Activated CD8-positive, alpha-beta memory T cell treated with anti-CD3 and anti-CD28 coated beads, Interleukin-2, amount 10 ng/mL, durations not matched to agents 7 days and 5 days (primary cell): ENCODE measurements around the gene SRGAP2C. TPM values are rescaled to one million over a fixed set of nuclear protein-coding genes. Genes with fewer than 3 reads are reported as not detected.
A peak's percentile ranks its signal among the peaks of the same experiment; 100 is the strongest.
"Not testable (repeated sequence)": the region's sequence is repeated elsewhere in the genome, so short reads cannot be mapped to it uniquely, and the experiment has no call there.

ENCODE experiments used
- ATAC-seq: fragments of 150-1000 bp; cut with Tn5 transposase; one replicate; pipeline ENCODE4 v1.10.0; 2021; ENCODE audit warnings: moderate library complexity
- CTCF ChIA-PET: fragments of 350-600 bp; sonication (Branson Sonifier 250); formaldehyde crosslinking; loops from one replicate; lab custom pipeline; 2021; ENCODE audit warnings: antibody characterized with exemption; lab: Charles Lee
- DNase-seq: peaks from one replicate; pipeline ENCODE4 v3.0.0-alpha.2; 2020
- H3K27ac Mint-ChIP-seq: one replicate; pipeline ENCODE4 v1.8.0; 2021; ENCODE audit warnings: mild to moderate bottlenecking, mixed read lengths
- H3K27me3 Mint-ChIP-seq: one replicate; pipeline ENCODE4 v1.8.0; 2021; ENCODE audit warnings: mixed read lengths
- H3K36me3 Mint-ChIP-seq: one replicate; pipeline ENCODE4 v1.8.0; 2021; ENCODE audit warnings: mild to moderate bottlenecking, mixed read lengths
- H3K4me1 Mint-ChIP-seq: one replicate; pipeline ENCODE4 v1.8.0; 2021; ENCODE audit warnings: mixed read lengths
- H3K4me3 Mint-ChIP-seq: one replicate; pipeline ENCODE4 v1.8.0; 2021; ENCODE audit warnings: mild to moderate bottlenecking, moderate library complexity, mixed read lengths
- H3K9me3 Mint-ChIP-seq: one replicate; pipeline ENCODE4 v1.8.0; 2022; ENCODE audit warnings: low read depth, mixed read lengths
- total RNA-seq, 2 experiments: library from RNA; stranded (reverse); gene quantifications; one replicate each; pipeline ENCODE4 v1.2.3, GENCODE V29; 2021

SRGAP2C gene
- total RNA-seq, 2 experiments from 2014 or later = 37.1 to 40.9 TPM

GRCh38 chr1:121324726-121325125 is 140.0 kb downstream of the SRGAP2C start:
- CTCF ChIA-PET, H3K27ac Mint-ChIP-seq, DNase-seq, H3K36me3 Mint-ChIP-seq, H3K4me3 Mint-ChIP-seq, H3K27me3 Mint-ChIP-seq, ATAC-seq, H3K4me1 Mint-ChIP-seq, H3K9me3 Mint-ChIP-seq: not testable (repeated sequence)

GRCh38 chr1:121332141-121332540 is 147.4 kb downstream of the SRGAP2C start:
- H3K27ac Mint-ChIP-seq, H3K4me3 Mint-ChIP-seq, H3K27me3 Mint-ChIP-seq, H3K9me3 Mint-ChIP-seq, DNase-seq, CTCF ChIA-PET, H3K36me3 Mint-ChIP-seq, H3K4me1 Mint-ChIP-seq: not testable (repeated sequence)
- peak; percentile 64 for ATAC-seq

DNA sequence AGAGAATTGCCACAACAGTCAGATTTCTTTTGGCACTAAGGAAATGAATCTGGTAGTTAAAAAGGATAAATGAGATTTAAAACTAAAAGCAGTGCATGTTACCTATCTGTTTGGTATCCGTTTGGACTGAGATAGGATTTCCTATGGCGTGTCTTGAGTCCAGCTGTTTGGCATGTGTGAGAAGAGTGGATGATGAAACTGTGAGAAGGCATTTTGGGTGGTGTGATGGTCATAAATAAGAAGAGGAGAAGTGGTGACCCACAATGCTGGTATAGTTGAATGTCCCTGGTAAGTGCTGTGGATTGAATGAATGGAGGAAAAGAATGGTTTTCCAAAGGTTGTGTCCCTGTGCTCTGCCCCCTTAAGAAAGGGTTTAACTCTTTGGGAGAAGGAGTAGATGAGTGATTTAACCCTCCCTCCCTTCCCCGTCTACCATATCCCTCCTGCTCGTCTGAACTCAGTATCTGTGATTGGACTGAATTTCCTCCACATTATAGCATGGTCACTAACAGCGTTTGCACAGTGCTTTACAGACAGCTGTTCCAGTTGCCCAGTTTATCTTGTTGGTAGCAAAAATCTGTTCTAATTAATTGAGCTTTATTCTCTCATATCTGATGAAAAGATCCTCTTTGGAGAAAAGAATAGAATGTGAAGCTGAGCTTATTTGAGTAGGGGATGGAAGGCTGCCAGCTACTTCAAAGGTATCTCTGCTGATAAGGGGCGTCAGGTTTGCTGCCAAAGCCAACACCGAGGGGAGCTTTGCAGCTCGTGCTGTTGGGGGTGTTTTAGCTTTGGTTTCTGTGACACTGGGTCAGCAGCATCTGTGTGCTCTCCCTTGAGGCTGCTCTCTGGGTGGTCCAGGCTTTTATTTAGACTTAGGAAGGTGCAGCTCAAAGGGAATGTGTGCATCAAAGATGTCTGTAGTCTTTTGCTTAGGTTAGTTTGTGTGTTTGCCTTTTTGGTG is 148.1 kb downstream of the SRGAP2C start:
- H3K4me1 Mint-ChIP-seq, H3K36me3 Mint-ChIP-seq, H3K4me3 Mint-ChIP-seq, CTCF ChIA-PET, DNase-seq, H3K9me3 Mint-ChIP-seq, H3K27ac Mint-ChIP-seq, H3K27me3 Mint-ChIP-seq, ATAC-seq: not testable (repeated sequence)

- H3K4me3 Mint-ChIP-seq, H3K9me3 Mint-ChIP-seq, H3K27me3 Mint-ChIP-seq, H3K36me3 Mint-ChIP-seq, CTCF ChIA-PET, H3K4me1 Mint-ChIP-seq, H3K27ac Mint-ChIP-seq, DNase-seq: not testable (repeated sequence)
- peak; percentile 87 for ATAC-seq
These were observed 153.2 kb downstream of the SRGAP2C start for GRCh38 chr1:121337958-121338357.

- DNase-seq, H3K27me3 Mint-ChIP-seq, H3K9me3 Mint-ChIP-seq, H3K27ac Mint-ChIP-seq, CTCF ChIA-PET, H3K4me3 Mint-ChIP-seq, H3K4me1 Mint-ChIP-seq, H3K36me3 Mint-ChIP-seq: not testable (repeated sequence)
- ATAC-seq = peak; percentile 76
These were observed 154.8 kb downstream of the SRGAP2C start for GRCh38 chr1:121339611-121340010.

- ATAC-seq, H3K27me3 Mint-ChIP-seq, H3K9me3 Mint-ChIP-seq, H3K4me3 Mint-ChIP-seq, H3K36me3 Mint-ChIP-seq, H3K27ac Mint-ChIP-seq, DNase-seq, H3K4me1 Mint-ChIP-seq, CTCF ChIA-PET: not testable (repeated sequence)
These were observed 158.6 kb downstream of the SRGAP2C start for GRCh38 chr1:121343311-121343906.

DNA sequence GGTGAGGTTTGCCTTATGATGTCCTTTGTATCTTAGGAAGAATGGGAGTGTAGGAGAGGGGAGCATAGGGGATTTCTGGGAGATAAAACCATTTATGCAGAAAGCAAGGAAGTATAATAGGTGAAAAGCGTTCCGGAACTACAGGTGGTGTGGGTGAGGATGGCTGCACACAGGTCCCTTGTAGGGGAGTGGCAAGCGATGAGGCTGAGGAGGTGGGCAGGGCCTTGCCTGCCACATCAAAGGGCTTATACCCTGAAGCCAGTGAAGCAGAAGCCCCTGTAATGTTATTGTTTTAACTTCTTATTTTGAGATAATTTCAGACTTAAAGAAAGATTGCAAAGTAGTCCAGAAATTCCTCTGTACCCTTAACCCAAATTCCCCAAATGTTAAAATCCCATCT is 159.6 kb downstream of the SRGAP2C start:
- H3K27ac Mint-ChIP-seq, CTCF ChIA-PET, H3K27me3 Mint-ChIP-seq, H3K36me3 Mint-ChIP-seq, H3K4me1 Mint-ChIP-seq, H3K9me3 Mint-ChIP-seq, ATAC-seq, H3K4me3 Mint-ChIP-seq, DNase-seq: not testable (repeated sequence)

DNA sequence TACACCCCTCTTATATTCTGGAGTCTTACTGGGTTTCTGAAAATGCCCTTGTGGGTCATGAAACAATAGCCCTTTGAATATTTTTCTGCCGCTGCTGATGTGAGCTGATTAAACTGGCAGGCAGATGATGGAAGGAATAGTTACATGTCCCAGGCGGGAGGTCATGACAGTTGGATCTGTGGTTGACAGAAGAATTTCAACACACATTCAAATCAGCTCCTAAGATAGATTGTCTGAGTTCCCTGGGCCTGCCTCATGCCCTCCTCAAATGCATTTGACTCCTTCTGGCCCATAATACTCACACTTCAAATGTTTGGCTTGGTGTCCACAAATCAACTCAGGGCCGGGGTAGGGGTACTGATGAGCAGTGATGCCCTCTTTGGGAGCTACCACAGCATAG is 161.9 kb downstream of the SRGAP2C start:
- H3K4me1 Mint-ChIP-seq, H3K4me3 Mint-ChIP-seq, CTCF ChIA-PET, H3K36me3 Mint-ChIP-seq, H3K9me3 Mint-ChIP-seq, H3K27ac Mint-ChIP-seq, ATAC-seq, DNase-seq, H3K27me3 Mint-ChIP-seq: not testable (repeated sequence)

DNA sequence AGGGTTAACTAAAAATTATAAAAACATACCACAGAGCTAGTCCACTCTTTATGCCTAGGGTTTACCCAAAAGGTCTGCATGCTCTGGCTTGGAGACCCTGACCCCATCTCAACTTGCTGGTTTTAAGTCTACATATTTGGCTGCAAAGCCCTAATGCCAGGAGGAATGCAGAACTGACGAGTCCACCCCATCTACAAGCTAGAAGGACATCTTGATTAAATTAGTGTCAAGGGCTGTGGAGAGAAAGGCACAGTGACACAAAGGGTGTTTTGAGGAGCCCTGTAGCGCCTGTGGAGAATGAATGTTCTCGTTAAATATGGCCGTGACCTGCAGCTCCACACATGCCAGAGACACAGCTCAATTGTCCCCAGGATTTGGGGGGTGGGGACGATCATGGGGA is 162.7 kb downstream of the SRGAP2C start:
- H3K27me3 Mint-ChIP-seq, DNase-seq, ATAC-seq, H3K9me3 Mint-ChIP-seq, H3K4me1 Mint-ChIP-seq, H3K4me3 Mint-ChIP-seq, CTCF ChIA-PET, H3K27ac Mint-ChIP-seq, H3K36me3 Mint-ChIP-seq: not testable (repeated sequence)

GRCh38 chr1:121348115-121348514 is 163.3 kb downstream of the SRGAP2C start:
- H3K36me3 Mint-ChIP-seq, H3K4me1 Mint-ChIP-seq, H3K27ac Mint-ChIP-seq, DNase-seq, H3K4me3 Mint-ChIP-seq, H3K9me3 Mint-ChIP-seq, CTCF ChIA-PET, ATAC-seq, H3K27me3 Mint-ChIP-seq: not testable (repeated sequence)

DNA sequence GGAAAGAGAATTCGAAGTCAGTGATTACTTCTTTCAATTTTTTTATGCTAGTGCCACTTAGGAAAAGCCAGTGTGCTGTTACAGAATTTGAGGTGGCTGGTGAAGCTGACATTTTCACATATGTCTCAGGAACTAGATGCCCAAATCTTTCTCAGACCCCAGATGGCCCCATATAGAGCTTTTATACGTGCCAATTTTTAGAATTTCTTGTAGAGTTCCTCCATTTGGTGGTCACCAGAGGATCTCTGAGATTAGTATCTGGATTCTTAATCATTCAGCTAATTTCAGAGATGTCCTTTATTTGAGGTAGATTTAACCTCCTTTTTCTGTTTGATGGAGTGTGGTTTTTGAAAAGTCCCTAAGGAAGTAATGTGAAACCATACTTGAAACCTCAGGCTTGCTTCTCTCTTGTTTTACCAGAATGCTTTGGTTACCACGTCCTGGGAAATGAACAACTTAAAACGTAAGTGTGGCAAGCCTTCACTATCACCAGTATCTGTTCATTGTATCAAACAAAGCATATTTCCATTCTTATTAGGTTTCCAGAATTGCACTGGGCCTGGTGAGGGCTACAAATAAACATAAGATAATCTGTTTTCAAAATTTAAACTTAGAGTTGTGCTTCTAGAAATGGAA is 164.7 kb downstream of the SRGAP2C start:
- CTCF ChIA-PET, DNase-seq, H3K27ac Mint-ChIP-seq, H3K4me1 Mint-ChIP-seq, H3K9me3 Mint-ChIP-seq, H3K4me3 Mint-ChIP-seq, H3K36me3 Mint-ChIP-seq, H3K27me3 Mint-ChIP-seq: not testable (repeated sequence)
- peak; percentile 71 for ATAC-seq

DNA sequence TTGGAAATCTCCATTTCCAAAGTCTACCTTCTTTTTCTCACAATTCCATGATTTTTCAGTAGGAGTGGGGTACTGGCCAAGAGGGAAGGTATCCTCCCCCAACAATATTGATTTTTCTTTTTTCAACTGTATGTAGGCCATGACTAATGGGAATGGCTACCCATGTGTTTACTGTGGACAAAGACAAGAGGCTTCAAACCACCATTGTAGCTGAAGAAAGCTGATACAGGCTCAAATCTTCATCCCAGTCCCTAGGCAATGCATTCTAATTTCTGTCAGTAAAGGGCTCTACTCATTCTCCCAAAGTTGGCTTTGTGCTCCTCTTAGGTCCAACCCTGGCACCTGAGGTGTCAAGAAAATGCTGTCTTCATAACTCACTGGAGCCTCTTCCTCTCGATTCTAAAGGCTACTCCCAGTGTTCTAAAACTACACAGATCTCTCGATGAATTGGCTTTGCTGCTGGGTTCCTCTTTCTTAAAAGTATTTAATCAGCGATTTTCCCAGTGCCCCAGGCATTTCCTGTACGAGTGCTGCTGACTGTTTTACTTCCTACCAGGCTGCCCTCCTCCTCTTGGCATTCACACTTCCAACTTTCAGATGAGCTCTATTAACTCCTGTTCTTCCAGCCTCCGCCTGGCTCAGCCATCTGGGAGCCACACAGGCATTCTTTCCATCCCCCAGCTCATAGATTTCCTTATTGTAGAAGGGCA is 171.1 kb downstream of the SRGAP2C start:
- H3K4me3 Mint-ChIP-seq, ATAC-seq, H3K4me1 Mint-ChIP-seq, CTCF ChIA-PET, DNase-seq, H3K27ac Mint-ChIP-seq, H3K27me3 Mint-ChIP-seq, H3K36me3 Mint-ChIP-seq, H3K9me3 Mint-ChIP-seq: not testable (repeated sequence)

DNA sequence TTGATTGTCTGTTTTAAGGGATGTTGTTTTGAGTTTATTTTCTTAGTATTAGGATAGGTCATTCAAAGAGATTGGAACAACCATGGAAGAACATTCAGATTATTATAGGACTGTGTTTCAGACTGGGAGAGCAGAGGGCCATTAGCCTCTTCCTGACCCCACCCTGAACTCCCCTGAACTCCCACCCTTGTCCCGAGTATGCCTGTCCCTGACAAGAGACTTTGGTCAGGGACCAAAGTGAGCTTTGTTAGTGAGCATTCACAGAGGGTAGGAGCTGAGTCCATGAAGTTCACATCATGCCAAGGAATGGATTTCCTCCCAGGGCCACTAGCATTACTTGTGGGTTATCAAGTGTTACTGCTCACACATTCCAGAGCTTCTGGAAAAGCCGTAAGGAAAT is 172.0 kb downstream of the SRGAP2C start:
- H3K27ac Mint-ChIP-seq, H3K36me3 Mint-ChIP-seq, CTCF ChIA-PET, H3K27me3 Mint-ChIP-seq, H3K4me1 Mint-ChIP-seq, DNase-seq, H3K4me3 Mint-ChIP-seq, H3K9me3 Mint-ChIP-seq, ATAC-seq: not testable (repeated sequence)
